ENCODE measurements around the gene BMS1.

The BMS1 gene

DNA sequence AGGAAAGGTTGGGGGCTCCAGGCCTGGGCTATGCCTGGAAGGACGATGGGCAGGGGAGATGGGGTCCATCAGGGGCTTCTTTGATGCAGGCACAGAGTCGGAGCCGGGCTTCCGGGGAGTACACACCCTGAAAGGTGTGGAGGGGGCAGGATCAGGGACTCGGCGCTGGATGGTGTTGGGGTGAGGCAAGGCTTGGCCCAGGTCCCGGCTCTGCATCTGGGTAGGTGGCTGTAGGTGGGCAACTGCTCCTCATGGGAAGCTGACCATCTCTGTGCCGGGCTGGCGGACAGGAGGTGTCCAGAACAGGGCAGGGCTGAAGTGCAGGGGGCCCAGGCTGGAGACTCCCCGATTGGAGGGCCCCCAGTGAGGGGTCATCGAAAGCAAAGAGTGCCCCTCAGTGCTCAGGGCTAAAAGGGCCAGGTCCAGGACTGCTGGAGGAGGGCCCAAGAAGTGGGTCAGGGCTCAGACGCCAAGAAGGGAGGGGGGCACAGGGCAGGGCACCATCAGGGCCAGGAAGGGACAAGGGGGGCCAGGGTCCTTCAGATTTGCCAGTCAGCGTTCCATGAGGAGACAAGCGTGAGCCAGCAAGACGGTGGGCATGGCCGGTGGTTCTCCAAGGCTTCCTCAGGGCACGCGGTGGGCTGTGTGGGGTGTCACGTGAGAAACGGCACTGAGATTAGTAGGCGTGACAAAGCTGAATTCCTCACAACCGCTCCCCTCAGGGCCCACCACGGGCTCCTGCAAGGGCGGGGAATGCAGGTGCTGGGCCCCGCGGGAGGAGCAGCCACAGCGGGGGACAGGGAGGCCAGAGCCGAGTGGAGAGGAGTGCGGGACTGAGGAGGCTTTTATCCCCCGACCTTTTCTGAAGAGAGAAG lies 97.0 kb downstream of the BMS1 start:
- H3K4me3 ChIP-seq, result no peak overlapping the region
- no peak overlapping the region for H3K27ac ChIP-seq

DNA sequence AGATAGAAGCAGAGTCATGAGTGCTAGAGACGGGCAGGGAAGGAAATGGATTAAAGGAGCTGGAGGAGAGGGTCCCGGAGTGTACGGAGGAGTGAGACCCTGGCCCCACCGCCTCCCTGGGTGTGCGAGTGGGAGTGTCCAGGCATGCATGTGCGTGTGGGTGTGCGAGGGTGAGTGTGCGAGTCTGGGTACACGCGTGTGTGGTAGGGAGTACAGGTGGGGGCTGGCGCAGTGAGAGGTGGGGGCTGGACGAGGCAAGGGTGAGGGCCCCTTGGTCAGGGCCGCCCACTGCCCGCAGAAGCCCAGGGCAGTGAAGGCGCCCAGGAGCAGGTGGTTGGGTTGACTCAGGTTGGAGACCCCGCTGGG lies 97.6 kb downstream of the BMS1 start:
- Histone ChIP-seq H3K4me3 (no peak overlapping the region), H3K27ac (no peak overlapping the region)

- Histone ChIP-seq H3K4me3 (no peak overlapping the region), H3K27ac (no peak overlapping the region)
Measured at GRCh38 chr10:42882597-42882996, 100.0 kb downstream of the BMS1 start.
